ENCODE results near the gene ADGRF3.
"Not testable (repeated sequence)": the region's sequence is repeated elsewhere in the genome, so short reads cannot be mapped to it uniquely, and the experiment has no call there.

Gene ADGRF3

DNA sequence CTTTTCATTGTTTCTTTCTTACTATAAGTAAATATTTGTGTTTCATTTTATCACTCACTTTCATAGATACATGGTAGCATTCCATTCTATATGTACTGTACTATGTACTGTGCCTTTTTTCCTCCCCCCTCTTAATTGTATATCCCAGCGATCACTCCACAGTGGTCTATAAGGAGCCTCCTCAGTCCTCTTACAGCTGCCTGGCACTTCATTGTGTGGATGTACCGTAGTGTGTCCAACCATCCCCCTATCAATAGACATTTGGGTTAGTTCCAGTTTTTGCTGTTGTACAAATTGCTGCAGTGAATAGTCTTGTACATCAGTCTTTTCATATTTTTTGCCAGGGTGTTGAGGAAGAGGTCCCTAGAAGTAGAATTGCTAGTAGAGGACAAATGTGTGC lies 33.7 kb upstream of the ADGRF3 start:
- H3K4me3 ChIP-seq (ENCODE audit: low read depth, low read length) = no peak overlapping the region
- TF ChIP-seq, protein P1, sequence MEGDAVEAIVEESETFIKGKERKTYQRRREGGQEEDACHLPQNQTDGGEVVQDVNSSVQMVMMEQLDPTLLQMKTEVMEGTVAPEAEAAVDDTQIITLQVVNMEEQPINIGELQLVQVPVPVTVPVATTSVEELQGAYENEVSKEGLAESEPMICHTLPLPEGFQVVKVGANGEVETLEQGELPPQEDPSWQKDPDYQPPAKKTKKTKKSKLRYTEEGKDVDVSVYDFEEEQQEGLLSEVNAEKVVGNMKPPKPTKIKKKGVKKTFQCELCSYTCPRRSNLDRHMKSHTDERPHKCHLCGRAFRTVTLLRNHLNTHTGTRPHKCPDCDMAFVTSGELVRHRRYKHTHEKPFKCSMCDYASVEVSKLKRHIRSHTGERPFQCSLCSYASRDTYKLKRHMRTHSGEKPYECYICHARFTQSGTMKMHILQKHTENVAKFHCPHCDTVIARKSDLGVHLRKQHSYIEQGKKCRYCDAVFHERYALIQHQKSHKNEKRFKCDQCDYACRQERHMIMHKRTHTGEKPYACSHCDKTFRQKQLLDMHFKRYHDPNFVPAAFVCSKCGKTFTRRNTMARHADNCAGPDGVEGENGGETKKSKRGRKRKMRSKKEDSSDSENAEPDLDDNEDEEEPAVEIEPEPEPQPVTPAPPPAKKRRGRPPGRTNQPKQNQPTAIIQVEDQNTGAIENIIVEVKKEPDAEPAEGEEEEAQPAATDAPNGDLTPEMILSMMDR (IDR thresholded peaks at IDR 0.05; ENCODE audit: low read depth, low read length) = no peak

DNA sequence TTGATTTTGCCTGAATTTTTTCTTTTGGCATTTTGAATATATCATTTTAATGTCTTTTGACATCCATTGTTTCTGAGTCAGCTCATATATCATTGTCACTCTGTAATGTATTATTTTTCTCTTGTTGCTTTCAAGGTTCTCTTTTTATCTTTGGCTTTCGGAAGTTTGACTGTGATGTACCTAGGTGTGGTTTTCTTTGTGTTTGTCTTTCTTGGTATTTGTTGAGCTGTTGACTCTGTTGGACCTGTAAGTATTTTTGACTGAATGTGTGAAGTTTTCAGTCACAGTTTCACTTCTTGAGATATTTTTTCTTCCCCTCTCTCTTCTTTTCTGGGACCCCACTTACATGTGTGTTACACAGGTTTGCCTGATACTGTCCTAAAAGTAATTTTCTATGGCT lies 30.2 kb upstream of the ADGRF3 start:
- no peak overlapping the region for H3K4me3 ChIP-seq (ENCODE audit: low read depth, low read length)
- TF ChIP-seq, protein P1 (IDR thresholded peaks at IDR 0.05; ENCODE audit: low read depth, low read length) = no peak

DNA sequence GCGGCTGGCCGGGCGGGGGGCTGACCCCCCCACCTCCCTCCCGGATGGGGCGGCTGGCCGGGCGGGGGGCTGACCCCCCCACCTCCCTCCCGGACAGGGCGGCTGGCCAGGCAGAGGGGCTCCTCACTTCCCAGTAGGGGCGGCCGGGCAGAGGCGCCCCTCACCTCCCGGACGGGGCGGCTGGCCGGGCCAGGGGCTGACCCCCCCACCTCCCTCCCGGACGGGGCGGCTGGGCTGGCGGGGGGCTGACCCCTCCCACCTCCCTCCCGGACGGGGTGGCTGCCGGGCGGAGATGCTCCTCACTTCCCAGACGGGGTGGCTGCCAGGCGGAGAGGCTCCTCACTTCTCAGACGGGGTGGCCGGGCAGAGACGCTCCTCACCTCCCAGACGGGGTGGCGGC lies 24.3 kb upstream of the ADGRF3 start:
- not testable (repeated sequence) for H3K4me3 ChIP-seq (ENCODE audit: low read depth, low read length)

DNA sequence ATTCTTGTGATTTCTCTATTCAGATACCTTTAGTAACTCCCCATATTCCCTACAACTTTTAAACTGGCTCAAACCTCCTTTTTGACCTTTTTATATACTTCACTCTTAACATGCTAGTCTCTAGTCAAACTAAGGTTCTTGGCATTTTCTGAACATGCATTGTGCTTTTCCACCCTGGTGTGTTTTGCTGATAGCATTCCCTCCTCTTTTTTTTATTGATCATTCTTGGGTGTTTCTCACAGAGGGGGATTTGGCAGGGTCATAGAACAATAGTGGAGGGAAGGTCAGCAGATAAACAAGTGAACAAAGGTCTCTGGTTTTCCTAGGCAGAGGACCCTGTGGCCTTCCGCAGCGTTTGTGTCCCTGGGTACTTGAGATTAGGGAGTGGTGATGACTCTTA lies 23.1 kb upstream of the ADGRF3 start:
- H3K4me3 ChIP-seq (ENCODE audit: low read depth, low read length) = not testable (repeated sequence)

DNA sequence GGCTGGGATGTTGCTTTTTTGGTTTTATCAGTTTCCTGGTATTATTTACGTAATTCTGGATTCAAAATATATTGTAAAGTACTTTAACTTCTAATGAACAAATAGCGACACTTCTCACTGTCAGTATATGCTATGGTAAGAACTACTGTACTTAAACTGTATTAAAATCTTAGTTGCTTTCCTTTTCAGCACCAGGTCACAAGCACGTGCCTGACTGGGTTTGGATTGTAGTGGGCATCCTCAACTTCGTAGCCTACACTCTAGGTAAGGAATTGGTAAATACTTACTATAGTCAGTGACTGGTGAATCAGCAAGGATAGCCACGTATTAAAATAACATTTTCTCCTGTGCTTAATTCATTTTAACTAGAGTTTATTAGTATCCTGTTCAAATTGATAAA lies 20.4 kb upstream of the ADGRF3 start:
- TF ChIP-seq, protein P1 (IDR thresholded peaks at IDR 0.05; ENCODE audit: low read depth, low read length) = no peak
- no peak overlapping the region for H3K4me3 ChIP-seq (ENCODE audit: low read depth, low read length)

DNA sequence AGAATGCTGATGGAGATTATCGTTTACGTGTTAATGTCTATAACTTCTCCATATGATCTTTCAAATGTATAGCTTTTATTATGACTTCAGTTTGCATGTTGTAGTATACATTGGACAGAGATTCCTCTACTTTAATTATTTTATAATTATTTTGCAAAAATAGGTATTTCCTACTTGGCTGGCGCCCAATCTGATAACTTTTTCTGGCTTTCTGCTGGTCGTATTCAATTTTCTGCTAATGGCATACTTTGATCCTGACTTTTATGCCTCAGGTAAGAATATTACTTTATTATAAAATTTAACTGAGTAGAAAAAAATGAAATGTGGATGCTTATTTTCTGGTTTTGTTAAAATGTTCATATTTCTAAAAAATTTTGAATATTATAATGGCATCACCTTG lies 18.1 kb upstream of the ADGRF3 start:
- H3K4me3 ChIP-seq (ENCODE audit: low read depth, low read length) = no peak overlapping the region
- TF ChIP-seq, protein P1 (IDR thresholded peaks at IDR 0.05; ENCODE audit: low read depth, low read length) = no peak

DNA sequence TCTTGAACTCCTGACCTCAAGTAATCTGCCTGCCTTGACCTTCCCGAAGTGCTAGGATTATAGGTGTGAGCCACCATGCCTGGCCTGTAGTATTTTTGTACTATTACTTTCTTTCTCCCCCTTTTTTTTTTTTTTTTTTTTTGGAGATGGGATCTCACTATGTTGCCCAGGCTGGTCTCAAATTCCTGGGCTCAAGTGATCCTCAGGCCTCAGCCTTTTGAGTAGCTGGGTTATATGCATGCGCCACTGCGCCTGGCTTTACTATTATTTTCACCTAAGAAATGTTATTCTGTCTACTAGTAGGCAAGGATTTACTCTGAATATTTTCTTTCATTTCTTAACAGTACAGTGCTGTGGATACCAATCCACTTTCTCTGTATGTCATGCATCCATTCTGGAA lies 17.4 kb upstream of the ADGRF3 start:
- no peak overlapping the region for H3K4me3 ChIP-seq (ENCODE audit: low read depth, low read length)
- TF ChIP-seq, protein P1 (IDR thresholded peaks at IDR 0.05; ENCODE audit: low read depth, low read length) = no peak

DNA sequence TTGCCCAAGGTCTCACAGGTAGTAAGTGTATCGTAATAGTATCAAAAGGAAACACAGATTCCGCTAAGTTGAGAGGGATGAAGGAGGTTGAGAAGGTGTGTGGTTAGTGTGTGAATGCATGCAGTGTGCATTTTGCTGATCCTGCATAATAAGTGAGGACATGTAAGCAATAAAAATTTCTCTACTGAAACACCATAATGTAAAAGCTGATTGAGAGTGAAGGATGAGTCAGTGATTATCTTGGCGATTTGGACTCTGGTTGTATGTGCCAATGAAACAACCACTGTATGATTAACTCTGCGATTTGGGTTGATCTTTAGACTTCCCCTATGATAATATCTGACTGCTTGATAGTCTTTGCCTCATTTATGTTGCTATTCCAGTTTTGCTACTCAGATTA lies 16.7 kb upstream of the ADGRF3 start:
- TF ChIP-seq, protein P1 (IDR thresholded peaks at IDR 0.05; ENCODE audit: low read depth, low read length) = no peak
- no peak overlapping the region for H3K4me3 ChIP-seq (ENCODE audit: low read depth, low read length)
